H1 (cell line): ENCODE results near the gene KLHDC7A.

ENCODE experiments used
- ATF2 ChIP-seq: IDR thresholded peaks from 2 replicates; pipeline ENCODE4 v1.6.1; 2012; ENCODE audit warnings: low read length, inconsistent platforms
- CTCF ChIP-seq, 3 experiments: IDR thresholded peaks; 1 replicate in 2 of 3; 2 replicates in 1 of 3; pipeline versions ENCODE4 v1.5.1 to v1.6.1; 2011; ENCODE audit warnings: low read length in 3 of 3, mild to moderate bottlenecking in 3 of 3, inconsistent platforms in 2 of 3, low read depth in 1 of 3, moderate library complexity in 1 of 3; ENCODE audit not compliant: insufficient read depth in 1 of 3; ENCODE audit errors: control extremely low read depth in 1 of 3
- E2F6 ChIP-seq: IDR thresholded peaks from 2 replicates; pipeline ENCODE4 v1.6.1; 2012; ENCODE audit warnings: inconsistent platforms
- EGR1 ChIP-seq: IDR thresholded peaks from 2 replicates; pipeline ENCODE4 v1.6.1; 2011; ENCODE audit warnings: low read depth, low read length, borderline replicate concordance
- EP300 ChIP-seq, 2 experiments: IDR thresholded peaks; 1 replicate in 1 of 2; 2 replicates in 1 of 2; pipeline ENCODE4 v1.6.1; 2011 to 2012; ENCODE audit warnings: low read depth in 2 of 2, low read length in 2 of 2, mild to moderate bottlenecking in 2 of 2, borderline replicate concordance in 1 of 2, inconsistent platforms in 1 of 2, moderate library complexity in 1 of 2
- GABPA ChIP-seq: IDR thresholded peaks from 2 replicates; pipeline ENCODE4 v1.6.1; 2011; ENCODE audit warnings: mild to moderate bottlenecking, low read length, moderate library complexity, borderline replicate concordance; ENCODE audit not compliant: insufficient read depth
- HDAC6 ChIP-seq: IDR thresholded peaks from one replicate; pipeline ENCODE4 v1.7.1; 2012; ENCODE audit warnings: low read depth, mild to moderate bottlenecking, inconsistent platforms, low read length, moderate library complexity
- POLR2A ChIP-seq, 2 experiments: IDR thresholded peaks; 1 replicate in 1 of 2; 2 replicates in 1 of 2; pipeline ENCODE4 v1.6.1; 2011; ENCODE audit warnings: low read depth in 2 of 2, low read length in 2 of 2, mild to moderate bottlenecking in 2 of 2; ENCODE audit errors: control extremely low read depth in 1 of 2
- SRF ChIP-seq: IDR thresholded peaks from 2 replicates; pipeline ENCODE4 v1.6.1; 2011; ENCODE audit warnings: mild to moderate bottlenecking, low read depth, low read length, moderate library complexity
- USF2 ChIP-seq: IDR thresholded peaks from 2 replicates; pipeline ENCODE4 v1.6.1; 2011; ENCODE audit warnings: low read length, improper control_type of control experiment

GRCh38 chr1:18494304-18494703 is 13.6 kb downstream of the KLHDC7A start:
- TF ChIP-seq EGR1 (no peak), GABPA (no peak), POLR2A (IDR thresholded peaks at IDR 0.05; ENCODE audit: control extremely low read depth in 1 of 2, low read depth in 2 of 2, low read length in 2 of 2) (no peak), E2F6 (no peak), CTCF (IDR thresholded peaks at IDR 0.05; ENCODE audit: control extremely low read depth in 1 of 3, insufficient read depth in 1 of 3, low read depth in 1 of 3, low read length in 3 of 3) (no peak), ATF2 (no peak), EP300 (IDR thresholded peaks at IDR 0.05; ENCODE audit: borderline replicate concordance in 1 of 2, low read depth in 2 of 2, low read length in 2 of 2) (no peak), USF2 (no peak), HDAC6 (no peak), SRF (no peak)
